CD4-positive, alpha-beta T cell treated with Interleukin-2 at 100 ng/mL for 4 hours (primary cell): ENCODE data around the gene FAM174B.

Source experiments
- DNase-seq: peaks from one replicate; pipeline ENCODE4 v3.0.0-alpha.2; 2020; ENCODE audit warnings: low spot score

Gene FAM174B

GRCh38 chr15:92655178-92655995 lies at the start of gene FAM174B:
Gene FAM174B, minus strand, starts transcription at chr15:92655775.
- no peak for DNase-seq

DNA sequence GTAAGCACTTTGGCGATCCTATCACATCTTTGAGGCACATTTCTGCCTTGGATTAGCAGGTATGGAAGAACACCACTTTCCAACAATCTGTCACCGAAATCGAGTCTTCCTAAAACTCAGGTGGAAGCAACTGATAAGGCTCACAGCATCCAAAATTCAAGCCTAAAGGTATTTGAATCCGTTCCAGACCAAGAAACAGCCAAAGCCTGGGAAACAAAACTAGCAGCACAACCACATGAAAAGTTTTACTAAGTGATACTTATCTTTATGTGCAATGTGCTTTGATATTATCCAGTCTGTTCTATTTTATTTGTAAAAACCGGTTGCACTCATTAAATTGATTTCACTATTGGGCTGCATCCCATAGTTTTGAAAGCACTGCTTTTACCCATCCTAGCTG lies 40.5 kb upstream of the FAM174B start:
- no peak for DNase-seq

- no peak for DNase-seq
Observed at GRCh38 chr15:92693691-92694331, 38.2 kb upstream of the FAM174B start.

DNA sequence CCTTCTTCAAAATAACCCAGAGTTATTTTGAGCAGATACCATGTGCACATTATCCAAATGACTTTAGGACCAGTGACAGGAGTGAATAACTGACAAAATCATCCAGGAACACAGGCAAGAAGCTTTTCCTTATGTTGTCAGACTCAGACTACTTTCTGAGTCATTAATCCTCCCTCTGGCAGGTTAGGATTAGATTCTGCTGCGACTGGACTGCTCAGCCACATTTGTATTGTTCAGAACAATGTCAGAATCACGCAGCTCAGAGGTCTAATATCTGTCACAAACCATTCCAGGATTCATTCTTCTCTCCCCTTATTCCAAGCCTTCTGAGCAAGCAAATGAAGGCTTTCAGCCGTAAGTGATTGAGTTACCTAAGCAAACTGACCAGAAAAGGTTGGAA lies 34.8 kb upstream of the FAM174B start:
- DNase-seq: no peak

DNA sequence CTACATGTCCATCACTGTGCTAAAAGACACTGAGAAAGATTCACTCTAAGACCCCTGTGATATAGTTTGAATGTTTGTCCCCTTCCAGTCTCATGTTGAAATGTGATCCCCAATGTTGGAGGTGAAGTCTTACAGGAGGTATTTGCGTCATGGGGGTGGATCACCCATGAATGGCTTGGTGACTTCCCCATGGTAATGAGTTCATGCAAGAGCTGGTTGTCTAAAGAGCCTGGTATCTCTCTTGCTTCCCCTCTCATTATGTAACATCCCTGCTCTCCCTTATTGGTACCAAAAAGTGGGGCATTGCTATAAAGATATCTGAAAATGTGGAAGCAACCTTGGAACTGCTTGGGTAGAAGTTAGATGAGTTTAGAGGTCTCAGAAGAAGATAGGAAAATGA lies 32.2 kb upstream of the FAM174B start:
- DNase-seq: no peak

DNA sequence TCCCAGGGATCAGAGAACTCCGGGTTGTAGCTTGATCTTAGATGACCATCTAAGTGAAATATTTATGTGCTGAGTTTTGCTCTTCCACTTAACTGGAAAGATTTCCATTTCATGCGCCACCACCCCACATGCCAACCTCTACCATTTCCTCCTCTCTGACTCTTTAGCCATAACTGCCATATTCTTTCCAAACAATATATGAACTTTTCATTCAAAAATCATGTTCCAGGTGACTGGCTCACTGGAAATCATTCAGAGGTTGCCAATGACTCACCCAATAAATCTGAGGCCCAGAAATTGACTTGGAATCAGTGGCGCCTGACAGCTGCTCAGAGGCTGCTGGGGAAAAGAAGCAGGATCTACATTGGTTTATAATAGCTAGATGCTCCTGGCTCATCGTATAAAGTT lies 31.6 kb upstream of the FAM174B start:
- DNase-seq: no peak

- no peak for DNase-seq
Observed at GRCh38 chr15:92683511-92683834, 27.9 kb upstream of the FAM174B start.

DNA sequence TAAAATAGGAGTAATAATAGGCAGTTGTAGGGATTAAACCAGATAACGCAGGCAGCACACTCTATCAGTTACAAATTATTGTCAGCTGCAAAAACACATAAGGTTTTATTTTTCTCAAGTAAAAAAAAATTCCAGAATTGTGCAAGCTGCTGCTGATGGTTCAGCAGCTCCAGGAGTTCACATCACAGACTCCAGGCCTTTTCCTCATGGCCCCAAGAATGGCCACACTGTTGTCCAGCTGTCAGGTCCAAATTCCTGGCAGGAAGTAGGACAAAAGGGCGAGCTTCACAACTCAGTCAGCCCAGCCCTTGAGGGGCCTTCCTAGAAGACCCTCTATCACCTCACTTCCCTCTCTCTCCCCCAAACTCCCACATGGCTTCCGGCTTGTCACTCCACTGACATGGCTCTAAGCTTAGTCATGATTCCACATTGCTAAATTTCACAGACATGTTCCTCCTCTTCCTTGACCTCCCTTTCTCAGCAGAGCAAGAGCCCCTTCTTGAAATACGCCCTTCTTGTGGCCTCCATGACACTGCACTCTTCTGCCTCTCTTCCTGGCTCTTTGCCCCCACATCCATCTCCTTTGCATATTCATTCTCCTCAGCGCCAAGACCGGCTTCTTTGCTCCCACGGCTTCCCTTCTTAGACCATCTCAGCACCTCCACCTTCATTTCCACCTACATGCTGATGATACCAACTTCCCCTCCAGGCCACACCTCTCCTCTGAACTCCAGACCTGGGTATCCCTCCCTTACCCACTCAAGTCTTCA lies 27.4 kb upstream of the FAM174B start:
- DNase-seq: no peak

DNA sequence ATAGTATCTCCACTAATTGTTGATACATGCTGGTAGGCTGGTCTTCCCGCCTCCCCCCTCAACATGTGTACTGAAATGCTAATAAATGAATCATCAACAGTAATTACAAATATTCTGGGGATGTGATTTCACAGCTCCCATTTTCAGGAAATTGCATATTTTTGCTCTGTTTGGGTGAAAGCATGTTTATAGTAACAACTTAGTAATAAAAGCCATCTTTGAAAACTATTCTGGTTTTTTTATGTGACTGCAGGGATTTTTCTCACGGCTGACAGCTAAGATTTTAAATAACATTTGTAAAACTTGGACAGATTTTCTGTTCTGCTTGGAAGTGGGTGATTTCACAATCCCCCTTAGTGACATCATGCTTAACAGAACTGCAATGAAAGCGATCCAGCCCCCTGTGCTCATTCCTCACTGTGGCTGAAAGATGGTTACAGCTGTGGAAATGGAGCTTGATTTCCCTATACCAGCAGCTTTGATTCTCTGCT lies 25.6 kb upstream of the FAM174B start:
- DNase-seq: no peak

DNA sequence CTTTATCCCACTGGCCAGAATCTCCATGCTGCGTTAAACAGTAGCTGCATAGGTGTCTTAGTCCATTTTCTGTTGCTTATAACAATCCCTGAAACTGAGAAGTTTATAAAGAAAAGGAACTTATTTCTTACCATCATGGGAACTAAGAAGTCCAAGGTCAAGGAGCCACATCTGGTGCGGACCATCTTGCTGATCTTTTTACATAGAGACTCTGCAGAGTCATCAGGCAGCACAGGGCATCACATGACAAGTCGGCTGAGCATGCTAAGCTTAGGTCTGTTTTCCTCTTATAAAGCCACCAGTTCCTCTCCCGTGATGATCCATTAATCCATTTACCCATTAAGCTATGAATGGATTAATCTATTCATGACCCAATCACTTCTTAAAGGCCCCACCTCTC lies 22.4 kb upstream of the FAM174B start:
- DNase-seq: no peak

DNA sequence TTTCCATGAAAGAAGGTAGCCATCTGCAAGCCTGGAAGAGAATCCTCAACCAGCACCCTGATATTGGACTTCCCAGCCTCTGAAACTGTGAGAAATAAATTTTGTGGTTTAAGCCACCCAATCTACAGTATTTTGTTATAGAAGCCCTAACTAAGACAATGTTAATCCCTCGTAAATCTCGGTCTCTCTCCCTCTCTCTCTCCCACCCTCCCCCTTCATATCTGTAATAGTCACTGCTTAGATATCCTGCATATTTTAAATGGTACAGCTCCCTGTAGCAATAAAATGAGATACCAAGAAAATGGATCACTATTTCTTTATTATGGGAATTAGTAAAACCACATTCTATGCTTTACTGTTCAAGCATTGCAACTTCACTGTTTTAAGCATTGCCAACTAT lies 21.0 kb upstream of the FAM174B start:
- no peak for DNase-seq

DNA sequence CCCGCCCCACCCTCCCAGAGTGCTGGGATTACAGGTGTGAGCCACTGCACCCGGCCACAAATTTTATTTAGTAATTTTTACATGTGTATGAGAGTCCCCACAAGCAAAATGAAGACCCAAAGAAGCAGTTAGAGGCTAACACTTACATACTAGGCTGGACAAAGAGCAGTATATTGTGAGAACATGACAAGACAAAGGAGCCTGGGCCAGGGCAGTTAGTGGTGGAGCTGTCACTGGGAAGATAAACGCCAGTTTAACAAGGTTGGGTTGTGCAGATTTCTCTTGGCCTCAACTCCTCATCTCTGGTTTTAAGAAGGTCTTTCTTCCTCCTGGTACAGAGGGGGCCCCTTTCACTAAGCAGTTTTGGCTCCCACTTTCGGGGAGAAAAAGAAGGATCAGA lies 19.9 kb upstream of the FAM174B start:
- DNase-seq: no peak

DNA sequence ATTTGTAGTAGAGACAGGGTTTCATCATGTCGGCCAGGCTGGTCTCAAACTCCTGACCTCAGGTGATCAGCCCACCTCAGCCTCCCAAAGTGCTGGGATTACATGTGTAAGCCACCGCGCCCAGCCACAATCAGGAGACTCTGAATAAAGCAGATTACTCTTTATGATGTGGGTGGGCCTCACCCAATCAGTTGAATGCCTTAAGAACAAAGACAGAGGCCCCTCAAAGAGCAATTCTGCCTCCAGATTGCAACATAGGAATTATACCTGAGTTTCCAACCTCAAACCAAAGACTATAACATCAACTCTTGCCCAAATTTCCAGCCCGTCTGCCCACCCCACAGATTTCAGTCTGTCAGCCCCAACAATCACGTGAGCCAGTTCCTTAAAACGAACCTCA lies 18.8 kb upstream of the FAM174B start:
- no peak for DNase-seq

GRCh38 chr15:92672102-92672501 lies 16.5 kb upstream of the FAM174B start:
- DNase-seq: no peak

GRCh38 chr15:92671406-92671805 lies 15.8 kb upstream of the FAM174B start:
- no peak for DNase-seq

- DNase-seq: no peak
Observed at GRCh38 chr15:92670621-92671020, 15.0 kb upstream of the FAM174B start.

DNA sequence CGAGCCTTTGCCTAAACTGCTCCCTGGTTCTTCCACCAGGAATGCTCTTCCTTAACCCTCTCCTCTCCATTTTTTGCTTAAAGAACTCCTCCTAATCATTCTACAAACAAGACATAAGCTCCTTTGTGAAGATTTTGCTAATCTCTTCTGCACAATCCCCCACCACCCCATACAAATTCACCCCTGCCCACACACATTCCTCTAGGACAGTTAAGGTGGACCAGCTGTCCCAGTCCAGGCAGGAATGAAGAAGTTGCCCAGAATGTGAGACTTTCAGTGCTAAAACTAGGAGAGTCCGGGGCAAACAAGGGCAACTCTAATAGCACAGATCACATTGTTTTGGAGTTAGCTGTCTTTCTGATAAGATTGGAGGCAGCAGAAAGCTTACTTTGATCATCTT lies 13.9 kb upstream of the FAM174B start:
- no peak for DNase-seq

DNA sequence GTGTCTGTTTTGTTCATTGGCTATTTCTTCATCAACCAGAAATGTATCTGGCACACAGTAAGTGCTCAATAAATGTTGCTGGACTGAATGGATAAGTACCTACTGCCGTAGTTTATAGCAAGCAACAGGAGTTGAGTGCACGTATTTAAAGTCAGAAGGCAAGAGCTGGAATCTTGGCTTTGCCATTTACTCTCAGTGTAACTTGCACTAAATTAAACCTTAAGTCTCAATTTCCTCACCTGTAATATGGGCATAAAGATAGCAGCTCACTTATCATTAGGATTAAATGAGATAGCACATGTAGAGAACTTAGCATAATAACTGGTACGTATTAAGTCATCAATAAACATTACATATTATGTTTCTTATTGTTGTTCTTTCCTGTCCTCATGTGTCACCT lies 13.0 kb upstream of the FAM174B start:
- DNase-seq: no peak

GRCh38 chr15:92667970-92668485 lies 12.5 kb upstream of the FAM174B start:
- no peak for DNase-seq

DNA sequence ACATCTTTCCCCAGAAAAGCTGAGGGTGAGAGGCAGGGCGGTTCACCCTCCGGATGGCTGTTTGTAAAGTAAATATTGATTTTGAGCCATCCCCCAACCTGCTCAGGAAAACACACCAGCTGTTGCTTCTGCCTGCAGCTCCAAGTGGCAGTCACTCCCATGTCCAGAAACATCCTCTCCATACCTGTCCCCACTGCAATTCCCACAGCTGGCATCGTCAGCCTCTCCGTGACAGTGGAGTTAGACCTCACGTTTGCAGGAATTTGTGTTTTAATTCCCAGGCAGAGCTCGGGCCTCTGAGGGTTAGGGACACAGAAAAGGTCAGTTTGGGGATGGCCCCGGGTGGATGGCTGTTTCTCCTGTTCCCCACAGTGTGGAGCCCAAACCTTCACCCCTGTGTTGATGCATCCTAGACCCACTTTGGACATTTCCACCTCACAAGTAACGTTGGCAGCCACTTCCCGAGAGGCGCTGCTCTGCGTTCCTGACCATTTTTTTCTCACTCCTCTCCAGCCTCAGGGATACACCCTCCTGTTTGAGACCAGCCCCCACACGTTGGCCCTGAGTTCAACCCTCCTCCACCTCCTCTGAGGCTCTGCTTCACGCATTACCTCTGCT lies 11.8 kb upstream of the FAM174B start:
- DNase-seq: no peak

DNA sequence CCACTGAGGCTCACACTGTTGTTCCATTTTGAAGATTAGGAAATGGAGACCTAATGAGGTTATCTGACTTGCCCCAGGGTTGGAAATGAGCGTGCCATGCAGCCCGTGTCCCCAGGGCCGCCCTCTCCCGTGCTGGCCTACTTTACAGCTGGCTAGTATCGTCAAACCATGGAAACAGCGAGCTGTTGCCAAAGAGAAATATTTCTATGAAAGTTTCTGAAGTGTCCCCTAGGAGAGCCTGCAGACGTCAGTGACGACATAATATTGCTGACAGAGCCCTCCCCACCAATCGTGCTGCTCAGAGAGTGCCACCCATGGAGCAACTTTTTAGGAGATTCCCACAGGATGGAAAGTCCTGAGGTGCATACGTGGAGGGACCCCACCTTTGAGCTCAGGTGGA lies 11.2 kb upstream of the FAM174B start:
- DNase-seq: no peak

DNA sequence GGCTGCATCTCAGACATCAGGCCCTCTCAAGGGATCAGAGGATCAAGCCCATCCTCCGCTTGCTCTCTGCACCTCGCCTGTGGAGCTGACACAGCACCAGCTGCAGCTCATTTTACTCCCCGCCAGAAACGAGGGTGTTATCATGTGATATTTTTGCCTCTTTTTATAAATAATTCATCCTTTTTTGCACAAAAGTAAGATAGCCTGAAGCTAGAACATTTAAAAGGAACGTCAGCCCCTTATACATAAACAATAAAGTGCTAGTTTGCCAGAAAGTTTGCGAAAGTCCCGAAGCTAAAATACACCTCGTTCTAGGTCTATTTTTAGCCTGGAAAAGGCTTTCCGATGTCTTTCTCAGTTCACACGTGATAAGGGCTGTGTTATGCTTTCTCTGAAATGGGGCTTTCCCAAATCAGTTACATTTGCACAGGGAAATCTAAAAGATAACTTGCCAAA lies 9.6 kb upstream of the FAM174B start:
- no peak for DNase-seq
